A549 (cell line): ENCODE data around the gene AUTS2. TPM values are rescaled to one million over a fixed set of nuclear protein-coding genes. Genes with fewer than 3 reads are reported as not detected.

Experiments used
- ATAC-seq, 2 experiments: fragments of 200-7000 bp in 1 of 2; fragments of >200 bp in 1 of 2; cut with Nextera tagmentation in 1 of 2; cut with Tn5 transposase in 1 of 2; 3 replicates each; pipeline versions ENCODE4 v1.8.0 to v1.9.1; 2018 to 2020; ENCODE audit warnings: mild to moderate bottlenecking in 1 of 2, moderate library complexity in 1 of 2
- CTCF ChIA-PET: fragments of 300-600 bp; sonication (Branson Sonifier 250); formaldehyde crosslinking; extraction: SDS; loops from one replicate; lab custom pipeline; 2021; ENCODE audit warnings: antibody characterized with exemption, inconsistent platforms; lab: Yijun Ruan, JAX
- POLR2A ChIA-PET: fragments of 350-600 bp; formaldehyde crosslinking; extraction: SDS; loops from one replicate; lab custom pipeline; 2021; ENCODE audit warnings: antibody characterized with exemption, inconsistent platforms; lab: Yijun Ruan, JAX
- DNase-seq, 2 experiments: peaks; one replicate each; pipeline versions ENCODE4 v3.0.0 to v3.0.0-alpha.2; 2011 to 2016; ENCODE audit warnings: low read depth in 1 of 2, low spot score in 1 of 2
- FAIRE-seq: peaks from 2 replicates; lab custom pipeline; 2011; peaks lifted over from hg19 to GRCh38; lab: Jason Lieb, UNC
- H3K27ac ChIP-seq, 2 experiments: fragments of >200 bp; sonication (Bioruptor Twin); formaldehyde crosslinking; 3 replicates each; pipeline ENCODE4 v1.5.1; 2016 to 2017
- H3K4me1 ChIP-seq: fragments of >200 bp; sonication (Bioruptor Twin); formaldehyde crosslinking; 3 replicates; pipeline ENCODE4 v1.6.1; 2016
- H3K4me2 ChIP-seq: fragments of >200 bp; sonication (Bioruptor Twin); formaldehyde crosslinking; 3 replicates; pipeline ENCODE4 v1.6.1; 2016
- H3K4me3 ChIP-seq: fragments of >200 bp; sonication (Bioruptor Twin); formaldehyde crosslinking; 3 replicates; pipeline ENCODE4 v1.5.1; 2016
- H3K9me3 ChIP-seq: fragments of >200 bp; sonication (Bioruptor Twin); formaldehyde crosslinking; 3 replicates; pipeline ENCODE4 v1.6.1; 2016
- ATOH8 ChIP-seq: fragments of 250-450 bp; sonication (Bioruptor Pico); IDR thresholded peaks from 2 replicates; pipeline ENCODE4 v1.5.0; 2020; ENCODE audit warnings: low read depth, mild to moderate bottlenecking, moderate library complexity
- BHLHE40 ChIP-seq: IDR thresholded peaks from 2 replicates; pipeline ENCODE4 v1.6.1; 2012; ENCODE audit warnings: low read depth, low read length, inconsistent platforms
- CBX8 ChIP-seq: fragments of 200-600 bp; sonication (generic); IDR thresholded peaks from 2 replicates; pipeline ENCODE4 v1.6.1; 2016
- CHD4 ChIP-seq: fragments of 200-600 bp; sonication (generic); IDR thresholded peaks from 2 replicates; pipeline ENCODE4 v1.6.1; 2016; ENCODE audit warnings: antibody characterized with exemption, mild to moderate bottlenecking, borderline replicate concordance
- E2F6 ChIP-seq: IDR thresholded peaks from 2 replicates; pipeline ENCODE4 v1.6.1; 2012; ENCODE audit warnings: low read depth, borderline replicate concordance
- GATA3 ChIP-seq: IDR thresholded peaks from 2 replicates; pipeline ENCODE4 v1.6.1; 2012; ENCODE audit warnings: borderline replicate concordance
- HDAC2 ChIP-seq: fragments of 200-600 bp; sonication (generic); IDR thresholded peaks from 2 replicates; pipeline ENCODE4 v1.6.1; 2016
- HOXB13 ChIP-seq: fragments of 250-450 bp; sonication (Bioruptor Pico); IDR thresholded peaks from 2 replicates; pipeline ENCODE4 v1.5.0; 2020; ENCODE audit warnings: low read depth, mild to moderate bottlenecking, moderate library complexity
- RAD21 ChIP-seq, 2 experiments: fragments of >200 bp in 1 of 2; sonication (Bioruptor Twin) in 1 of 2; formaldehyde crosslinking in 1 of 2; IDR thresholded peaks in 1 of 2; conservative IDR thresholded peaks in 1 of 2; 2 replicates in 1 of 2; 3 replicates in 1 of 2; pipeline ENCODE4 v1.6.1; 2012 to 2018; ENCODE audit warnings: inconsistent platforms in 1 of 2
- RCOR1 ChIP-seq: fragments of 150-350 bp; IDR thresholded peaks from 2 replicates; pipeline ENCODE4 v1.6.1; 2014; ENCODE audit warnings: antibody characterized with exemption, low read length, low read depth
- RNF2 ChIP-seq: fragments of 200-600 bp; sonication (generic); IDR thresholded peaks from 2 replicates; pipeline ENCODE4 v1.6.1; 2016; ENCODE audit warnings: low read depth, mild to moderate bottlenecking, antibody characterized with exemption, moderate library complexity, borderline replicate concordance
- SREBF2 ChIP-seq: fragments of 450-650 bp; IDR thresholded peaks from 2 replicates; pipeline ENCODE4 v1.6.1; 2014; ENCODE audit warnings: mild to moderate bottlenecking, moderate library complexity
- WGBS: methylation state at CpG from one replicate; pipeline ENCODE4 v1.1.6; 2017; ENCODE audit errors: missing lambda C conversion rate; 5-methylcytosine and 5-hydroxymethylcytosine counted together
- polyA plus RNA-seq, 4 experiments: library from polyadenylated mRNA; depleted of rRNA in 3 of 4; stranded (reverse); fragments of >200 nt; fragmentation: RNase III in 1 of 4; extraction: RNeasy Plus Mini Kit Qiagen cat#74134 plus additional on column Dnase treatment in 1 of 4; gene quantifications; 2 replicates in 3 of 4; 3 replicates in 1 of 4; pipeline ENCODE4 v1.2.3, GENCODE V29; 2011 to 2017
- TF ChIP-seq, protein P1 (sequence below): fragments of >200 bp; sonication (Bioruptor Twin); formaldehyde crosslinking; IDR thresholded peaks from 3 replicates; pipeline ENCODE4 v1.5.1; 2016
- TF ChIP-seq, protein P2 (sequence below): fragments of 200-600 bp; sonication (generic); IDR thresholded peaks from 2 replicates; pipeline ENCODE4 v1.6.1; 2016; ENCODE audit warnings: antibody characterized with exemption, mild to moderate bottlenecking, moderate library complexity

Gene AUTS2
- polyA plus RNA-seq, 2 of the 4 experiments (the other 2 are of a cell fraction) = 1.6 to 3.6 TPM

GRCh38 chr7:70505886-70506285 is 907.6 kb downstream of the AUTS2 start (continued):
- TF ChIP-seq SREBF2 = no peak
- no peak for TF ChIP-seq HDAC2

- no peak for FAIRE-seq
- CTCF ChIA-PET = no interaction called here
These were observed 908.2 kb downstream of the AUTS2 start for GRCh38 chr7:70506434-70506833.

GRCh38 chr7:70512144-70512543 is 913.9 kb downstream of the AUTS2 start:
- FAIRE-seq (no peak), ATAC-seq (no peak), DNase-seq (no peak)
- no peak overlapping the region for H3K27ac ChIP-seq
- no peak overlapping the region for H3K4me3 ChIP-seq
- ChIA-PET POLR2A (no interaction called here), CTCF (interaction anchor here (1.5 kb wide), 1 partner anchor 20 kb away, joined by 3 read pairs; no protein-coding TSS in a partner anchor)
- H3K4me2 ChIP-seq = no peak overlapping the region
- peaks cover 6% of the 10 kb centered on the region; the same call in 1 of the 3 replicates for H3K9me3 ChIP-seq
- WGBS = 52% methylated on average over 7 of the region's 7 CpGs
- no peak for TF ChIP-seq HOXB13
- no peak for TF ChIP-seq E2F6
- TF ChIP-seq RCOR1 = no peak
- no peak for TF ChIP-seq GATA3
- TF ChIP-seq RNF2 = no peak
- TF ChIP-seq, protein P1, sequence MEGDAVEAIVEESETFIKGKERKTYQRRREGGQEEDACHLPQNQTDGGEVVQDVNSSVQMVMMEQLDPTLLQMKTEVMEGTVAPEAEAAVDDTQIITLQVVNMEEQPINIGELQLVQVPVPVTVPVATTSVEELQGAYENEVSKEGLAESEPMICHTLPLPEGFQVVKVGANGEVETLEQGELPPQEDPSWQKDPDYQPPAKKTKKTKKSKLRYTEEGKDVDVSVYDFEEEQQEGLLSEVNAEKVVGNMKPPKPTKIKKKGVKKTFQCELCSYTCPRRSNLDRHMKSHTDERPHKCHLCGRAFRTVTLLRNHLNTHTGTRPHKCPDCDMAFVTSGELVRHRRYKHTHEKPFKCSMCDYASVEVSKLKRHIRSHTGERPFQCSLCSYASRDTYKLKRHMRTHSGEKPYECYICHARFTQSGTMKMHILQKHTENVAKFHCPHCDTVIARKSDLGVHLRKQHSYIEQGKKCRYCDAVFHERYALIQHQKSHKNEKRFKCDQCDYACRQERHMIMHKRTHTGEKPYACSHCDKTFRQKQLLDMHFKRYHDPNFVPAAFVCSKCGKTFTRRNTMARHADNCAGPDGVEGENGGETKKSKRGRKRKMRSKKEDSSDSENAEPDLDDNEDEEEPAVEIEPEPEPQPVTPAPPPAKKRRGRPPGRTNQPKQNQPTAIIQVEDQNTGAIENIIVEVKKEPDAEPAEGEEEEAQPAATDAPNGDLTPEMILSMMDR = no peak
- no peak for TF ChIP-seq BHLHE40
- no peak for TF ChIP-seq CBX8
- TF ChIP-seq, protein P2, sequence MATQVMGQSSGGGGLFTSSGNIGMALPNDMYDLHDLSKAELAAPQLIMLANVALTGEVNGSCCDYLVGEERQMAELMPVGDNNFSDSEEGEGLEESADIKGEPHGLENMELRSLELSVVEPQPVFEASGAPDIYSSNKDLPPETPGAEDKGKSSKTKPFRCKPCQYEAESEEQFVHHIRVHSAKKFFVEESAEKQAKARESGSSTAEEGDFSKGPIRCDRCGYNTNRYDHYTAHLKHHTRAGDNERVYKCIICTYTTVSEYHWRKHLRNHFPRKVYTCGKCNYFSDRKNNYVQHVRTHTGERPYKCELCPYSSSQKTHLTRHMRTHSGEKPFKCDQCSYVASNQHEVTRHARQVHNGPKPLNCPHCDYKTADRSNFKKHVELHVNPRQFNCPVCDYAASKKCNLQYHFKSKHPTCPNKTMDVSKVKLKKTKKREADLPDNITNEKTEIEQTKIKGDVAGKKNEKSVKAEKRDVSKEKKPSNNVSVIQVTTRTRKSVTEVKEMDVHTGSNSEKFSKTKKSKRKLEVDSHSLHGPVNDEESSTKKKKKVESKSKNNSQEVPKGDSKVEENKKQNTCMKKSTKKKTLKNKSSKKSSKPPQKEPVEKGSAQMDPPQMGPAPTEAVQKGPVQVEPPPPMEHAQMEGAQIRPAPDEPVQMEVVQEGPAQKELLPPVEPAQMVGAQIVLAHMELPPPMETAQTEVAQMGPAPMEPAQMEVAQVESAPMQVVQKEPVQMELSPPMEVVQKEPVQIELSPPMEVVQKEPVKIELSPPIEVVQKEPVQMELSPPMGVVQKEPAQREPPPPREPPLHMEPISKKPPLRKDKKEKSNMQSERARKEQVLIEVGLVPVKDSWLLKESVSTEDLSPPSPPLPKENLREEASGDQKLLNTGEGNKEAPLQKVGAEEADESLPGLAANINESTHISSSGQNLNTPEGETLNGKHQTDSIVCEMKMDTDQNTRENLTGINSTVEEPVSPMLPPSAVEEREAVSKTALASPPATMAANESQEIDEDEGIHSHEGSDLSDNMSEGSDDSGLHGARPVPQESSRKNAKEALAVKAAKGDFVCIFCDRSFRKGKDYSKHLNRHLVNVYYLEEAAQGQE = no peak
- TF ChIP-seq ATOH8 (CRISPR knock-in tag) = no peak
- H3K4me1 ChIP-seq = no peaks in the 10 kb centered on the region

More at GRCh38 chr7:70506434-70506833, 908.2 kb downstream of the AUTS2 start:
- DNase-seq = no peak
- H3K4me2 ChIP-seq = no peak overlapping the region
- WGBS = 55% methylated on average over 7 of the region's 7 CpGs
- H3K27ac ChIP-seq = no peak overlapping the region
- ATAC-seq = no peak
- H3K4me1 ChIP-seq = no peaks in the 10 kb centered on the region
- TF ChIP-seq CHD4 (no peak), RAD21 (conservative IDR thresholded peaks at IDR 0.05 in 1 of 2, IDR thresholded peaks at IDR 0.05 in 1 of 2) (0 out of 5 replicates have a peak, but pooled peaks of 1 of the 2 experiments have one; percentile 15)
- POLR2A ChIA-PET = no interaction called here
- no peak overlapping the region for H3K4me3 ChIP-seq
- no peaks in the 10 kb centered on the region for H3K9me3 ChIP-seq
